Muscle layer of colon (tissue), 2 donors: ENCODE results near the gene CLDN4.
"Not testable (repeated sequence)": the region's sequence is repeated elsewhere in the genome, so short reads cannot be mapped to it uniquely, and the experiment has no call there.

Experiments
- H3K27ac ChIP-seq: one replicate; pipeline ENCODE4 v1.7.0; 2013; ENCODE audit warnings: low read depth, mild to moderate bottlenecking, low read length, moderate library complexity
- H3K27me3 ChIP-seq, 2 donors: one replicate each; pipeline ENCODE4 v1.7.0; 2013; ENCODE audit warnings: low read length in 2 of 2, mild to moderate bottlenecking in 2 of 2; ENCODE audit not compliant: insufficient read depth in 2 of 2, control insufficient read depth in 1 of 2
- H3K36me3 ChIP-seq: one replicate; pipeline ENCODE4 v1.7.0; 2013; ENCODE audit warnings: mild to moderate bottlenecking, low read length; ENCODE audit not compliant: insufficient read depth
- H3K4me1 ChIP-seq: one replicate; pipeline ENCODE4 v1.7.0; 2013; ENCODE audit warnings: mild to moderate bottlenecking, low read length; ENCODE audit not compliant: insufficient read depth
- H3K4me3 ChIP-seq, 2 donors: one replicate each; pipeline ENCODE4 v1.7.0; 2013; ENCODE audit warnings: low read length in 2 of 2, low read depth in 1 of 2, mild to moderate bottlenecking in 1 of 2, moderate library complexity in 1 of 2
- H3K9ac ChIP-seq: one replicate; pipeline ENCODE4 v1.7.0; 2013; ENCODE audit warnings: low read length
- H3K9me3 ChIP-seq: one replicate; pipeline ENCODE4 v1.7.0; 2013; ENCODE audit warnings: mild to moderate bottlenecking, low read length
- donor health status: abdominal sarcoma.
- donor health status: Adenocarcinoma of cecum.

The CLDN4 gene

GRCh38 chr7:73809467-73809951 is 21.3 kb upstream of the CLDN4 start:
- no peak overlapping the region for H3K9ac ChIP-seq
- no peaks in the 10 kb centered on the region for H3K9me3 ChIP-seq
- H3K4me3 ChIP-seq = no peak overlapping the region
- no peak overlapping the region for H3K27ac ChIP-seq
- H3K4me1 ChIP-seq = no peaks in the 10 kb centered on the region
- H3K36me3 ChIP-seq = no peaks in the 10 kb centered on the region
- peaks cover 0 to 10% of the 10 kb centered on the region in 2 donors for H3K27me3 ChIP-seq

- Histone ChIP-seq H3K36me3 (no peaks in the 10 kb centered on the region), H3K4me3 (no peak overlapping the region), H3K27ac (no peak overlapping the region), H3K27me3 (peaks cover 0 to 10% of the 10 kb centered on the region in 2 donors), H3K4me1 (no peaks in the 10 kb centered on the region), H3K9me3 (no peaks in the 10 kb centered on the region), H3K9ac (no peak overlapping the region)
These were observed 19.8 kb upstream of the CLDN4 start for GRCh38 chr7:73810998-73811360.

- no peaks in the 10 kb centered on the region for H3K4me1 ChIP-seq
- no peak overlapping the region for H3K27ac ChIP-seq
- no peaks in the 10 kb centered on the region for H3K9me3 ChIP-seq
- H3K36me3 ChIP-seq = no peaks in the 10 kb centered on the region
- H3K27me3 ChIP-seq = peaks cover 0 to 10% of the 10 kb centered on the region in 2 donors
- H3K4me3 ChIP-seq = no peak overlapping the region
- no peak overlapping the region for H3K9ac ChIP-seq
These were observed 19.0 kb upstream of the CLDN4 start for GRCh38 chr7:73811760-73812168.

- Histone ChIP-seq H3K4me3 (no peak overlapping the region), H3K9ac (no peak overlapping the region), H3K27me3 (peaks cover 0 to 10% of the 10 kb centered on the region in 2 donors), H3K27ac (no peak overlapping the region), H3K9me3 (no peaks in the 10 kb centered on the region), H3K36me3 (no peaks in the 10 kb centered on the region), H3K4me1 (no peaks in the 10 kb centered on the region)
These were observed 17.8 kb upstream of the CLDN4 start for GRCh38 chr7:73812996-73813395.

- H3K27ac ChIP-seq = no peak overlapping the region
- H3K9ac ChIP-seq = no peak overlapping the region
These were observed 15.4 kb upstream of the CLDN4 start for GRCh38 chr7:73815436-73815835.

GRCh38 chr7:73817121-73817520 is 13.7 kb upstream of the CLDN4 start:
- H3K4me1 ChIP-seq = no peaks in the 10 kb centered on the region
- H3K27me3 ChIP-seq = no peaks in the 10 kb centered on the region
- no peaks in the 10 kb centered on the region for H3K9me3 ChIP-seq
- no peaks in the 10 kb centered on the region for H3K36me3 ChIP-seq
- no peak overlapping the region for H3K9ac ChIP-seq
- H3K4me3 ChIP-seq = no peak overlapping the region
- H3K27ac ChIP-seq = no peak overlapping the region

More at GRCh38 chr7:73815436-73815835, 15.4 kb upstream of the CLDN4 start:
- H3K27me3 ChIP-seq = peaks cover 0 to 8% of the 10 kb centered on the region in 2 donors
- no peak overlapping the region for H3K4me3 ChIP-seq
- no peaks in the 10 kb centered on the region for H3K36me3 ChIP-seq
- H3K9me3 ChIP-seq = no peaks in the 10 kb centered on the region
- H3K4me1 ChIP-seq = no peaks in the 10 kb centered on the region

GRCh38 chr7:73820013-73820412 is 10.8 kb upstream of the CLDN4 start:
- no peak overlapping the region for H3K4me3 ChIP-seq
- H3K27me3 ChIP-seq = no peaks in the 10 kb centered on the region
- H3K36me3 ChIP-seq = no peaks in the 10 kb centered on the region
- H3K9me3 ChIP-seq = no peaks in the 10 kb centered on the region
- H3K9ac ChIP-seq = no peak overlapping the region
- no peak overlapping the region for H3K27ac ChIP-seq
- H3K4me1 ChIP-seq = no peaks in the 10 kb centered on the region

GRCh38 chr7:73821597-73822285 is 9.1 kb upstream of the CLDN4 start:
- H3K9ac ChIP-seq, H3K27me3 ChIP-seq, H3K9me3 ChIP-seq, H3K36me3 ChIP-seq, H3K4me3 ChIP-seq, H3K27ac ChIP-seq, H3K4me1 ChIP-seq: not testable (repeated sequence)

GRCh38 chr7:73822319-73823173 is 8.2 kb upstream of the CLDN4 start:
- Histone ChIP-seq H3K9ac (no peak overlapping the region), H3K4me3 (no peak overlapping the region), H3K36me3 (no peaks in the 10 kb centered on the region), H3K27ac (no peak overlapping the region), H3K27me3 (no peaks in the 10 kb centered on the region), H3K4me1 (peaks cover 6% of the 10 kb centered on the region), H3K9me3 (no peaks in the 10 kb centered on the region)

- Histone ChIP-seq H3K36me3 (no peaks in the 10 kb centered on the region), H3K9ac (no peak overlapping the region), H3K4me3 (no peak overlapping the region), H3K27ac (no peak overlapping the region), H3K9me3 (no peaks in the 10 kb centered on the region), H3K4me1 (peaks cover 8% of the 10 kb centered on the region), H3K27me3 (no peaks in the 10 kb centered on the region)
These were observed 7.5 kb upstream of the CLDN4 start for GRCh38 chr7:73823257-73823656.

GRCh38 chr7:73823873-73824592 is 6.8 kb upstream of the CLDN4 start:
- H3K9ac ChIP-seq = no peak overlapping the region
- no peaks in the 10 kb centered on the region for H3K27me3 ChIP-seq
- no peak overlapping the region for H3K27ac ChIP-seq
- H3K4me1 ChIP-seq = peaks cover 8% of the 10 kb centered on the region
- no peaks in the 10 kb centered on the region for H3K36me3 ChIP-seq
- no peak overlapping the region for H3K4me3 ChIP-seq
- H3K9me3 ChIP-seq = no peaks in the 10 kb centered on the region
